Stimulated activated CD8-positive, alpha-beta memory T cell treated with anti-CD3 and anti-CD28 coated beads, Interleukin-15, amount 100 ng/mL, for 1 hour (primary cell): Measurements from ENCODE around the gene IREB2.
"Not testable (repeated sequence)": the region's sequence is repeated elsewhere in the genome, so short reads cannot be mapped to it uniquely, and the experiment has no call there.

Source experiments
- DNase-seq: peaks from one replicate; pipeline ENCODE4 v3.0.0-alpha.2; 2020; ENCODE audit warnings: low read depth

Gene IREB2

GRCh38 chr15:78481917-78482316 is 43.9 kb downstream of the IREB2 start:
- no peak for DNase-seq

- DNase-seq, result no peak
Measured at GRCh38 chr15:78492872-78493271, 54.9 kb downstream of the IREB2 start.

- no peak for DNase-seq
Measured at GRCh38 chr15:78501857-78502256, 63.8 kb downstream of the IREB2 start.

- no peak for DNase-seq
Measured at GRCh38 chr15:78502641-78503040, 64.6 kb downstream of the IREB2 start.

- peak; percentile 32 for DNase-seq
Measured at GRCh38 chr15:78506971-78507830, 69.2 kb downstream of the IREB2 start, which contains the start of gene HYKK. Gene HYKK (plus strand): TSS chr15:78507577. CDS start chr15:78513089, 5,512 bp downstream.

DNA sequence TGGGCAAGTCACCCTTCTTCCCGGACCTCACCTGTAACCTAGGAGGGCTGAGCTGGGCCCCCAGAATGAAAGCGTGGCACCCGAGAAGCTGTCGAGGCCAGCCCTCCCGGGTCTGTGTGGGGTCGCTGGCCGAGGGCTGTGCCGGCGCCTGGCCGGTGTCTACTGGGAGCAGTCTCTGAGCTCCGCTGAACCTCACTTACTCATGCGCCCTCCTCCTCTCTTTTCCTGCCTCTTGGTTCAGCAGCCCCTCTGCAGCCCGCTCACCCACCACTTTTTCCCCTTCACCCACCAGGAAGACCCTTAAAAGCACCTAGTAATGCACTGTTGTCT is 69.8 kb downstream of the IREB2 start:
- DNase-seq, result no peak

DNA sequence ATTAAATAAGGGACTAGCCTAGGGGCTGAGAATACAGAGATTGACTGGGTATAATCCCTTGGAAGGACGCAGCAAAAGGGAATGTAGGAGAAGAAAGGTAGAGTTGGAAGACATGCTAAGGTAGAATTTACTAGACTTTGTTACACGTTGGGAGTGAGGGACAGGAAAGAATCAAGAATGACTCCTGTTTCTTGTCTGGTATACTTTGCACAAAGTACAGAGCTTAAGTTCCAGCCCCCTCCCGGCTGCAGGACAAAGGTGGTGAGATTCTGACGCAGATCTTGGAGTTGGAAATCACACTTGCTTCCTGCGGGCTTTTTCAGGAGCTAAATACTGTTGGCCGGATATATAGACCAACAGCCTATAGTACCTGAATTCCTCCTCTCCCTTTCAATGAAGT is 70.3 kb downstream of the IREB2 start:
- DNase-seq, result no peak

DNA sequence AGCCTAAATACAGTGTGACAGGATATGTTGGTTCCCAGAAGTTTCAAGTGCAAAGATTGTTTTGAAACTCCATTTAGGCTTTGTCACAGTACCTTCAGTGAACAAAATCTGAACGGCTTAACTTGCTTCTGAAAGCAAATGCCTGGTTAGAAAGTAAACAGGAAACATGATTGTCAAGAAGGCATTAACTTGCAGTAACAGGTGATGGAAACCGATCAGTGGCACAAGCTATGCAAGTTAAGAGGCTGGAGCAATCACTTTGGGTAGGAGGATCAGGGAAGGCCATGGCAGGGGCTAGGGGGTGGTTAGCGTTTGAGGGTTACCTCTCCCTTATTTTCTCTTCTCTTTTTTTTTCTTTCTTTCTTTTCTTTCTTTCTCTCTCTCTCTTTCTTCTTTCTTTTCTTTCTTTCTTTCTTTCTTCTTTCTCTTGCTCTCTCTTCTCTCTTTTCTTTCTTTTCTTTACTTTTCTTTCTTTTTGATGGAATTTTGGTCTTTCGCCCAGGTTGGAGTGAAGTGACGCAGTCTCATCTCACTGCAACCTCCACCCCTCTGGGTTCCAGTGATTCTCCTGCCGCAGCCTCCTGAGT is 71.8 kb downstream of the IREB2 start:
- DNase-seq, result no peak

GRCh38 chr15:78520035-78520434 is 82.0 kb downstream of the IREB2 start:
- not testable (repeated sequence) for DNase-seq

DNA sequence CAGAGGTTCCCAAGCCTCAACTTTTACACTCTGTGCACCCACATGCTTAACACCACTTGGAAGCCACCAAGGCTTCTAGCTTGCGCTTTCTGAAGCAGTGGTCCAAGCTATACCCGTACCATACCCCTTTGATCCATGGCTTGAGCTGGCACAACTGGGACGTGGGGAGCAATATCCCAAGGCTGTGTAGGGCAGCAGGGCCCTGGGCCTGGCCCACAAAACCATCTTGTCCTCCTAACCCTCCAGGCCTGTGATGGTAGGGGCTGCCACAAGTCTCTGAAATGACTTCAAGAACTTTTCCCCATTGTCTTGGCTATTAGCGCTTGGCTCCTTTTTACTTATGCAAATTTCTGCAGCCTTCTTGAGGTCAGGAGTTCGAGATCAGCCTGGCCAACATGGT is 86.2 kb downstream of the IREB2 start:
- no peak for DNase-seq

- no peak for DNase-seq
Measured at GRCh38 chr15:78527325-78527724, 89.3 kb downstream of the IREB2 start.

DNA sequence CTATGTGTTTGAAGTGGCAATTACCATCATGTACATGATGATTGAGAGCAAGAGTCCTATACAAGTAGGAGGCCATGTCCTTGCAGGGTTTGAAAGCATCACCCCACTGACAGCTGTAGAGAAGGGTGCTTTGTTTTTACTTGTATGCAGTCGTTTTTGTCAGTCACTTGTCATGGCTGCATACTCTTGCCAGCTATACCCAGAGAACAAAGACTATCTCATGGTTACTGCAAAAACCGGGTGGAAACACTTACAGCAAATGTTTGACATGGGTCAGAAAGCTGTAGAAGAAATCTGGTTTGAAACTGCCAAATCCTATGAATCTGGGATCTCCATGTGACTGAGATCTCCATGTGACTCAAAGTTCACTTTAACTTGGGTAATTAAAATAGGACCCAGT is 95.3 kb downstream of the IREB2 start:
- DNase-seq, result no peak

GRCh38 chr15:78536134-78536533 is 98.1 kb downstream of the IREB2 start:
- DNase-seq, result no peak

- DNase-seq, result no peak
Measured at GRCh38 chr15:78537266-78537905, 99.4 kb downstream of the IREB2 start.

DNA sequence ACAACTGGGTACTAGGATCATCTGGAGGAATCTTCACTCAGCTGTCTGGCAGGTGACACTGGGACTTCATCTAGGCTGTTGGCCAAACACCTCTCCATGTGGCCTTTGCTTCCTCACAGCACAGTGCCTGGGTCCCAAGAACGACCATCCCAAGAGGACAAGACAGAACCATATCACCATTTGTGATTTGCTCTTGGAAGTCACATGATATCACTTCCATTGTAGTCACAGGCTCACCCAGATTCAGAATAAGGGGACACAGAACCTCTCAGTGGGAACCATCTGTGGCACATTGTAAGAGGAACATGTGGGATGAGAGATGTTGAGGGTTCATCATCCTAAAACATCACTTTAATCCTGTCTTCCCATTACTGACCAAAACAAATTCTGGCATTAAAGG is 100.3 kb downstream of the IREB2 start:
- DNase-seq, result no peak

- DNase-seq, result not testable (repeated sequence)
Measured at GRCh38 chr15:78539464-78540140, 101.6 kb downstream of the IREB2 start.

- peak; percentile 91 for DNase-seq
Measured at GRCh38 chr15:78540141-78540870, 102.3 kb downstream of the IREB2 start, which contains the start of gene PSMA4. Gene PSMA4 (plus strand): TSS chr15:78540444. CDS start chr15:78541928, 1,484 bp downstream.

DNA sequence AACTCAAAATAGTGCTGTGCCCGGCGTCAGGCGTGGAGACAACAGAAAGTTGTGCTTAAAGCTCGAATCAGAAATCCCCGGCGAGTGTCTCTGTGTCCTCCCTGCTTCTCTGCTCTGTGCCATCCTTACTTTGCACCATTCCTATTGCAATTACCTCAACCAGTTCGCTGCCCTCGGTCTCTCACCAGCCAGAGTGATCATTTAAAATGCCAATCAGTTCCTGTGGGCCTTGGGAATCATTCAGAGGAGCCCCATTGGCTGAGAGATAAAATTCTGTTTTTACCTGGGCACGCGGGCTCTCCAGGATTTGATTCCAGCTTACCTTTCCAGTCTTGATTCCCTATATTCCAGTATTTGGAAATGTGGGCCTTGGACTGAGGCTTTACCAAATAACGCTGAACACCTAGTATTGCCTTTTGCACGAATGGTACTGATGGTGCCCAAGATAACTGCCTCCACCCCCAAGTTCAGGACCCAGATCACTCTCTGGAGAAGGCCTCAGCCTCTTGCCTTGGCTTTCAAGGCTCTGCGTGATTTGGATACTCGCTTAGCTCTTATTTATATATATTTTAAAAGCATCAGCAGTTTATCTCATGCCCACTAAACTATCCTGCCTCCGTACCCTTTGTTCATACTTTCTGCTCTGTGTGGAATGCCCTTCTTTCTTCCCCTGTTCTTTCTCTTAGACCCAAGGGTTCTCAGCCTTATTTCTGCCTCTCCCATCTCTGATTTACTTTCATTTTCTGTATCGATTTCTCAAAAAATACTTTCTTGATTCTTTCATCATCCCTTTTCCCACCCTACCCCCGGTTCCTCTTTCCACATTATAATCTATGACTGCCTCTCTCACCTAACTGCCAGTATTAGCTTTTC is 103.1 kb downstream of the IREB2 start:
- DNase-seq, result no peak

DNA sequence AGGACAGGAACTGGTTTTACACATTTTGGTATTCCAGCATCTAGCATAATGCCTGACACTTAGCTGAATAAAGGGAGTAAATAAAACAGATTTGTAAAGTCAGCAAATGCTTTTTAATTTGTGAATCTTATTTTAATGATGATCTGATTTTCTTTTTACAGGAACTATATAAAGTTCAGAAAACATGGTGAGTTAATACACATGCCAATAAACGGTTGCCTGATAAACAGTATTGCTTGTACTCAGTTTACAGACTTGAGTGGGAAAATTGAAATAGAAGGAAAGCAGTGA is 103.7 kb downstream of the IREB2 start:
- no peak for DNase-seq

GRCh38 chr15:78542647-78543046 is 104.6 kb downstream of the IREB2 start:
- no peak for DNase-seq

DNA sequence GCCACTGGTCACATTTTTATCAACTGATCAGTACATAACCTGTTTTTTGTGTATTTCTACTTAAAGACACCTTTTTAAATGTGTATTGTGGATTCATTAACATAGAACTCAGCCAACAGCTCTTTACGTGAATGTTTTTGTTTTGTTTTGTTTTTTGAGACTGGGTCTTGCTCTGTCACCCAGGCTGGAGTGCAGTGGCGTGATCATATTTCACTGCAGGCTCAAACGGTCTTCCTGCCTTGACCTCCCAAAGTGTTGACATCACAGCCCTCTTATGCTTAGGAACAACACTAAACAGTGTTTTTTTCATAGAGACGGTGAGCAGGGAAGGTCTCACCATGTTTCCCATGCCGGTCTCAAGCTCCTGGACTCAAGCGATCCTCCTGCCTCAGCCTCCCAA is 112.2 kb downstream of the IREB2 start:
- no peak for DNase-seq
